Endodermal cell (in vitro differentiated cells): Measurements from ENCODE around the gene CSNK1D. TPM values are rescaled to one million over a fixed set of nuclear protein-coding genes. Genes with fewer than 3 reads are reported as not detected.
A peak's percentile ranks its signal among the peaks of the same experiment; 100 is the strongest.

Experiments used
- DNase-seq: peaks from one replicate; pipeline ENCODE4 v3.0.0-alpha.2; 2017
- H3K27ac ChIP-seq: 2 replicates; pipeline ENCODE4 v1.5.1; 2013; ENCODE audit warnings: mild to moderate bottlenecking, low read depth, low read length, moderate library complexity
- H3K27me3 ChIP-seq: 2 replicates; pipeline ENCODE4 v1.6.1; 2013; ENCODE audit warnings: mild to moderate bottlenecking, low read length, moderate library complexity; ENCODE audit not compliant: insufficient read depth, control insufficient read depth, poor library complexity, severe bottlenecking
- H3K36me3 ChIP-seq: 2 replicates; pipeline ENCODE4 v1.7.0; 2013; ENCODE audit warnings: mild to moderate bottlenecking, low read length, moderate library complexity; ENCODE audit not compliant: control insufficient read depth, insufficient read depth
- H3K4me1 ChIP-seq: one replicate; pipeline ENCODE4 v1.7.0; 2013; ENCODE audit warnings: low read length; ENCODE audit not compliant: control insufficient read depth, insufficient read depth
- H3K4me3 ChIP-seq: 2 replicates; pipeline ENCODE4 v1.5.1; 2013; ENCODE audit warnings: mild to moderate bottlenecking, low read length, moderate library complexity
- H3K9ac ChIP-seq: 2 replicates; pipeline ENCODE4 v1.6.1; 2013; ENCODE audit warnings: mild to moderate bottlenecking, low read length, moderate library complexity; ENCODE audit not compliant: poor library complexity, severe bottlenecking; ENCODE audit errors: extremely low read depth
- H3K9me3 ChIP-seq: 2 replicates; pipeline ENCODE4 v1.6.1; 2013; ENCODE audit warnings: mild to moderate bottlenecking, low read length, moderate library complexity; ENCODE audit not compliant: control insufficient read depth
- H3K27ac Mint-ChIP-seq: 2 replicates; pipeline ENCODE4 v1.8.0; 2020; ENCODE audit warnings: mixed read lengths
- H3K27me3 Mint-ChIP-seq: 2 replicates; pipeline ENCODE4 v1.8.0; 2021; ENCODE audit warnings: mild to moderate bottlenecking, mixed read lengths; ENCODE audit not compliant: insufficient read depth
- H3K36me3 Mint-ChIP-seq: 2 replicates; pipeline ENCODE4 v1.8.0; 2020; ENCODE audit warnings: low read depth, mixed read lengths
- H3K4me1 Mint-ChIP-seq: 2 replicates; pipeline ENCODE4 v1.8.0; 2020; ENCODE audit warnings: mixed read lengths
- H3K4me3 Mint-ChIP-seq: 2 replicates; pipeline ENCODE4 v1.8.0; 2020; ENCODE audit warnings: mild to moderate bottlenecking, moderate library complexity, mixed read lengths
- H3K9me3 Mint-ChIP-seq: 2 replicates; pipeline ENCODE4 v1.8.0; 2020; ENCODE audit warnings: mild to moderate bottlenecking, mixed read lengths
- CTCF ChIP-seq: fragments of 200-600 bp; sonication (generic); conservative IDR thresholded peaks from 2 replicates; pipeline ENCODE4 v1.5.0; 2021; ENCODE audit warnings: antibody characterized with exemption, mild to moderate bottlenecking
- WGBS, 2 experiments: methylation state at CpG; one replicate each; pipeline versions ENCODE4 v1.1.5 to v1.1.7; 2013; ENCODE audit warnings: missing lambda C conversion rate in 2 of 2, mixed read lengths in 1 of 2; ENCODE audit not compliant: insufficient coverage in 1 of 2, insufficient read length in 1 of 2; 5-methylcytosine and 5-hydroxymethylcytosine counted together
- total RNA-seq, 2 donors: library from RNA; stranded (reverse); fragmentation: NEBNext Ultra II Directional in 1 of 2; extraction: Animal tissue kit (Norgen Biotek cat#: 25700) in 1 of 2; gene quantifications; 2 replicates in 1 of 2; 3 replicates in 1 of 2; pipeline ENCODE4 v1.2.1, GENCODE V29; 2021

The CSNK1D gene
- total RNA-seq, 2 donors from 2014 or later = 104 to 143 TPM

- Mint-ChIP-seq H3K27me3 (no peaks in the 10 kb centered on the region), H3K4me1 (peaks cover 1% of the 10 kb centered on the region), H3K36me3 (peaks cover 79% of the 10 kb centered on the region), H3K4me3 (no peak overlapping the region), H3K27ac (peak overlapping the region; percentile 70), H3K9me3 (no peaks in the 10 kb centered on the region)
- Histone ChIP-seq H3K9ac (no peak overlapping the region), H3K27me3 (no peaks in the 10 kb centered on the region), H3K36me3 (peaks cover 94% of the 10 kb centered on the region), H3K4me1 (no peaks in the 10 kb centered on the region), H3K4me3 (no peak overlapping the region), H3K9me3 (no peaks in the 10 kb centered on the region), H3K27ac (no peak overlapping the region)
- no peak for DNase-seq
- WGBS, 2 experiments = 95 to 98% methylated on average over 28 to 54 of the region's 54 CpGs
- TF ChIP-seq CTCF = no peak
Observed at GRCh38 chr17:82248815-82249674, 24.5 kb downstream of the CSNK1D start.

GRCh38 chr17:82247856-82248671 lies 25.4 kb downstream of the CSNK1D start:
- no peaks in the 10 kb centered on the region for H3K9me3 ChIP-seq
- no peak overlapping the region for H3K27ac ChIP-seq
- H3K9me3 Mint-ChIP-seq = no peaks in the 10 kb centered on the region
- no peak for TF ChIP-seq CTCF
- H3K27me3 ChIP-seq = no peaks in the 10 kb centered on the region
- WGBS, 2 experiments = 95 to 96% methylated on average over 20 to 28 of the region's 28 CpGs
- DNase-seq = no peak
- H3K9ac ChIP-seq = no peak overlapping the region
- peaks cover 99% of the 10 kb centered on the region for H3K36me3 ChIP-seq
- no peak overlapping the region for H3K4me3 ChIP-seq
- H3K4me1 Mint-ChIP-seq = peaks cover 2% of the 10 kb centered on the region
- no peaks in the 10 kb centered on the region for H3K4me1 ChIP-seq
- no peak overlapping the region for H3K4me3 Mint-ChIP-seq
- H3K36me3 Mint-ChIP-seq = peaks cover 80% of the 10 kb centered on the region
- no peak overlapping the region for H3K27ac Mint-ChIP-seq
- no peaks in the 10 kb centered on the region for H3K27me3 Mint-ChIP-seq

- no peaks in the 10 kb centered on the region for H3K27me3 Mint-ChIP-seq
- Histone ChIP-seq H3K4me1 (no peaks in the 10 kb centered on the region), H3K27ac (no peak overlapping the region), H3K9ac (no peak overlapping the region), H3K27me3 (no peaks in the 10 kb centered on the region), H3K4me3 (no peak overlapping the region), H3K36me3 (peaks cover 99% of the 10 kb centered on the region), H3K9me3 (no peaks in the 10 kb centered on the region)
- peaks cover 2% of the 10 kb centered on the region for H3K4me1 Mint-ChIP-seq
- 96 to 97% methylated on average over 9 to 22 of the region's 22 CpGs for WGBS, 2 experiments
- TF ChIP-seq CTCF = no peak
- H3K4me3 Mint-ChIP-seq = no peak overlapping the region
- no peak overlapping the region for H3K27ac Mint-ChIP-seq
- no peak for DNase-seq
- no peaks in the 10 kb centered on the region for H3K9me3 Mint-ChIP-seq
- peaks cover 77% of the 10 kb centered on the region for H3K36me3 Mint-ChIP-seq
Observed at GRCh38 chr17:82247182-82247823, 26.2 kb downstream of the CSNK1D start.
